Natural killer cell treated with Interleukin-12 subunit alpha and Interleukin-12 subunit beta and Interleukin-15 and Interleukin-18, amount 100 ng/mL, for 72 hours (primary cell): ENCODE results near the gene KIF1B. TPM values are rescaled to one million over a fixed set of nuclear protein-coding genes. Genes with fewer than 3 reads are reported as not detected.
A peak's percentile ranks its signal among the peaks of the same experiment; 100 is the strongest.
"Not testable (repeated sequence)": the region's sequence is repeated elsewhere in the genome, so short reads cannot be mapped to it uniquely, and the experiment has no call there.

ENCODE experiments used
- ATAC-seq, 2 donors: fragments of 150-1000 bp; cut with Tn5 transposase in 1 of 2; sonication (Bioruptor Pico), chemical (Tn5 transposase) in 1 of 2; 2 replicates each; pipeline ENCODE4 v1.10.0; 2021
- DNase-seq: peaks from one replicate; pipeline ENCODE4 v3.0.0; 2022; ENCODE audit warnings: low spot score
- H3K27ac Mint-ChIP-seq, 2 donors: 1 replicate in 1 of 2; 2 replicates in 1 of 2; pipeline ENCODE4 v1.8.0; 2022; ENCODE audit warnings: mixed read lengths in 2 of 2, mild to moderate bottlenecking in 1 of 2, moderate library complexity in 1 of 2
- H3K27me3 Mint-ChIP-seq, 2 donors: 1 replicate in 1 of 2; 2 replicates in 1 of 2; pipeline ENCODE4 v1.8.0; 2022; ENCODE audit warnings: mixed read lengths in 2 of 2
- H3K36me3 Mint-ChIP-seq: one replicate; pipeline ENCODE4 v1.8.0; 2022; ENCODE audit warnings: mixed read lengths
- H3K4me1 Mint-ChIP-seq, 2 donors: 1 replicate in 1 of 2; 2 replicates in 1 of 2; pipeline ENCODE4 v1.8.0; 2022; ENCODE audit warnings: low read depth in 2 of 2, mixed read lengths in 2 of 2, mild to moderate bottlenecking in 1 of 2
- H3K4me3 Mint-ChIP-seq: one replicate; pipeline ENCODE4 v1.8.0; 2022; ENCODE audit warnings: mixed read lengths
- H3K9me3 Mint-ChIP-seq: 2 replicates; pipeline ENCODE4 v1.8.0; 2022; ENCODE audit warnings: mixed read lengths
- total RNA-seq, 2 donors: library from RNA; stranded (reverse); gene quantifications; one replicate each; pipeline ENCODE4 v1.2.3, GENCODE V29; 2022

KIF1B gene
- total RNA-seq, 2 donors from 2014 or later: 9.9 to 32.2 TPM

DNA sequence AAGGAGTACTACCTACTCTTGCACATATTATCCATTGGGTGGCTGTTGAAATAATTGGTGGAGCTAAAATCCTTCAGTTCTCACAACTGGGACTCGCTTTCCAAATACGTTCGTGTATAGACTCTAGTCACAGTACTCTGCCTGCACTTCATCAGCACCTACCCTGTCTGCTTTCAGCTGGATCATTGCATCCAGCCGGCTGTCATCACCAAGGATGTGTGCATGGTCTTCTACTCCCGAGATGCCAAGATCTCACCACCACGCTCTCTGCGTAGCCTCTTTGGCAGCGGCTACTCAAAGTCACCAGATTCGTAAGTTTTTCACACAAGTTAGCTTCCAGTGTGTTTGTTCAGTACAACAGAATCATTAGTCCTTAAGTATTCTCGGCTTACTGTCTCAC lies 151.1 kb downstream of the KIF1B start:
- peaks cover 9% of the 10 kb centered on the region for H3K36me3 Mint-ChIP-seq
- no peaks in the 10 kb centered on the region for H3K27me3 Mint-ChIP-seq
- H3K27ac Mint-ChIP-seq: no peak overlapping the region
- DNase-seq (no peak), ATAC-seq (no peak)
- H3K4me1 Mint-ChIP-seq: peaks cover 0 to 4% of the 10 kb centered on the region in 2 donors
- no peaks in the 10 kb centered on the region for H3K9me3 Mint-ChIP-seq
- H3K4me3 Mint-ChIP-seq: no peak overlapping the region

DNA sequence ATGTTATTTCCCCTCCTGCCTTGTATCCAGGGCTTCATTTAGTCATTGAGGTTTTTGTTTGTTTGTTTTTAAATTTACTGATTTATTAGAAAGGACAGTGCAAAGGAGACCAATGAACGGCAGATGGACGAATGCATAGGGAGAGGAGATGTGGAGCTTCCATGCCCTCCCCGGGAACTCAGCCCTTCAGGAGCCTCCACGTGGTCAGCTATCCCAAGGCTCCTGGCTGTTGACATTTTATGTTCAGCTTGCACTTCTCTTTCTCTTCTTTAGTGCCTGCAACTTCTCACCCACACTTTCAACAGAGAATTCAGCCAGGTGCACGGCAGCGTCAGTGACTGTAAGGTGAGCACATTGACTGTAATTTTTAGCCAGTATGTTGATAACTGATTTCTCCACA lies 157.8 kb downstream of the KIF1B start:
- ATAC-seq: no peak
- H3K27ac Mint-ChIP-seq: no peak overlapping the region
- no peaks in the 10 kb centered on the region for H3K36me3 Mint-ChIP-seq
- no peaks in the 10 kb centered on the region for H3K9me3 Mint-ChIP-seq
- H3K27me3 Mint-ChIP-seq: no peaks in the 10 kb centered on the region
- H3K4me1 Mint-ChIP-seq: no peaks in the 10 kb centered on the region
- DNase-seq: no peak
- H3K4me3 Mint-ChIP-seq: no peak overlapping the region

DNA sequence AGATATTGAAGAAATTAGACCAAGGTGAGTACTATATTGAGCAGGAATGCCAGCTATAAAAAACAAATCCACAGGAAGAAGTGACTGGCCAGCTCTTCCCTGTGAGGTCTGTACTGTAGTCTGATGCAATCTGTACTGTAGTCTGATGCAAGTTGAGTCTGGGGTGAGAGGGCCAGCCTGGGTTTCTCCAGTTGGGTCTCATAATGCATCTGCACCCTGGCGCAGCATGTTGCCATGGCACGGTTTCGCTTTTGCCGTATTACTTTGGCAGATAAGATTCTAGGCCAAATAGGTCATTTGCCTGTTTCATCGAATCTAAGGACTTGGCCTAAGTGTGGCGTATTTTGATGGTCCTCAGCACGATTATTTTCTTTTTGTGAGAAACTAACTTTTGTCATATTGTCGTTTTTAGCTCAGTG lies 164.1 kb downstream of the KIF1B start:
- Mint-ChIP-seq H3K27ac (no peak overlapping the region), H3K4me3 (no peak overlapping the region), H3K27me3 (no peaks in the 10 kb centered on the region), H3K36me3 (no peaks in the 10 kb centered on the region), H3K4me1 (peaks cover 0 to 4% of the 10 kb centered on the region in 2 donors), H3K9me3 (no peaks in the 10 kb centered on the region)
- no peak for DNase-seq
- no peak for ATAC-seq

DNA sequence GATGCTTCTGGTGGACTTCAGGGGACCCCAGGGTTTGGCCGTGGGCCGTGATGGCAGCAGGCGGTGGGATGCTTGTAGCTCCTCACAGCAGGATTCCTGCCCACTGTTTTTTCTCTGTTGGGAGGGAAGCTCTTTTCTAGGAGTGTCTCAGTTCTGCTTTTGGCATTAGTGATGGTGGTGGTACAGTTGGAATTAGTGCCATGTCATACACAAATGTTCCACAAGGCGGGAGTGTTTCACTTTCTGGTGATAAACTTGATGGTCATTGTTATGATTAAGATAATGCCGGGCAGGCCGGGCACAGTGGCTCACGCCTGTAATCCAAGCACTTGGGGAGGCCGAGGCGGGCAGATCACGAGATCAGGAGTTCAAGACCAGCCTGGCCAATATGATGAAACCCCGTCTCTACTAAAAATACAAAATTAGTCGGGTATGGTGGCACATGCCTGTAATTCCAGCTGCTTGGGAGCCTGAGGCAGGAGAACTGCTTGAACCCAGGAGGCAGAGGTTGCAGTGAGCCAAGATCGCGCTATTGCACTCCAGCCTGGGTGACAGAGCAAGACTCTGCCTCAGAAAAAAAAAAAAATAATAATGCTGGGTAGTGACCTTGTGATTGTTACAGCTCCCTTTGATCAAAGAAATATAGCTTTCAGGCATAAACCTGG lies 167.1 kb downstream of the KIF1B start:
- ATAC-seq: peak; percentile 66 to 77
- H3K36me3 Mint-ChIP-seq, H3K4me3 Mint-ChIP-seq, H3K27me3 Mint-ChIP-seq, H3K9me3 Mint-ChIP-seq, H3K4me1 Mint-ChIP-seq, H3K27ac Mint-ChIP-seq: not testable (repeated sequence)
- DNase-seq: peak; percentile 63

DNA sequence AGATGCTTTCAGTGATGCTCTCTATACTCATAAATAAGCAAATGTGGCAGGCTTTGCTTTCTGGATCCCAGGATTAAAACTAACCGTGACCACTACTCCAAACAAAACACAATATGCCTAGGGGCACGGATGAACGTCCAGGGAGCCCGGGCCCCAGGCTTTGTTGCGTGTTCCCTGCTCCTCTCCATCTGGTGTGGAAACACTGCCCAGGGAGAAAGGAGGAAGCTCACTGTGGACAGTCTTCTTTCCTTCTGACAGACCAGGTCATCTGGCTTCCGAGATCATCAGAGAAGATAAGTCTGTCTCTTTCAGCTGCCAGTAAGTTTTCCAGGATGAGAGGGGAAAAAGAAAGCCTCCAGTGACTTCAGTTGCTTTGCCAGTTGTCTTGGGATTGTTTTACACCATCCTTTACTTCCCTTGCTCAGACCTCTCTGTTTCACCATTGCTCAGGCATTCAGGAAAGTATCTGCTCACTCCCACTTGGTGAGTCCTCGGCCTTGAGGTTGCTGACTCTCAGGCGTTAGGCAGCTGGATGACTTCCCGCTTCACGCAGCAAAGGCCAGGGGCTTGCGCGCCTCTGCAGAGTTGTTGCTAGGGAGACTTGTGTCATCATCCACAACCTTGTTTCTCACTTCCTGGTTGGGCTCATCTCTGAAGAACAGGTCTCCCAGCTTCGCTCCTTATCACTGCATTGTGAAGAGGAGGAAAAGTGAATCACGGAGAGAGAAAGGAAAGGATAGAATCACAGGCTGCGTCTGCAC lies 167.9 kb downstream of the KIF1B start:
- Mint-ChIP-seq H3K4me3 (no peak overlapping the region), H3K27ac (peak overlapping the region; percentile 19 to 23), H3K27me3 (no peaks in the 10 kb centered on the region), H3K4me1 (peaks cover 0 to 6% of the 10 kb centered on the region in 2 donors), H3K9me3 (no peaks in the 10 kb centered on the region), H3K36me3 (no peaks in the 10 kb centered on the region)
- ATAC-seq (no peak), DNase-seq (no peak)

DNA sequence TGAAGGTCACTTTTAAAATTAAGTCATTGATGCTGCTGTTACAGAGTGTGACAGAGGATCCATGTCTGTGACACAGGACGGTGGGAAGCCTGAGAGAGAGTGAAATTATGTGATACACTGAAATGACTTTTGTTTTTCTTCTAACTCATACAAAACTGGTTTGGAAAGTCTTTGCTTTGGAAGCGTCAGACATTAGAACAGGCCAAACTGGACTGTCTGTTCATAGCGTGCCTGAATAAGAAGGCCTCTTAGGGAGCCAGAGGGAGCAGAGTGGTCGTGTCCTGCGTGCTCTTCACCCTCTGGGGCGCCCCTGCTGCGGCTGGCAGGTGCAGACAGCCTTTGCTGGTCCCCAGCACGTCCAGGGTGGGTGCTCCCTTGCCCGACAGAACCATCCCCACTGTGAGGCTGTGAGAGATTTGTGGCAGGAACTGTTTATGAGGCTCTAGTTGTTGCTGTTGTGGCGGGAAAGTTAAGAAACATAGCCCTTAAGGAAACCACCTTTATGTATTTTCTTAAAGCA lies 168.8 kb downstream of the KIF1B start:
- no peak overlapping the region for H3K4me3 Mint-ChIP-seq
- DNase-seq: no peak
- no peak overlapping the region for H3K27ac Mint-ChIP-seq
- no peaks in the 10 kb centered on the region for H3K27me3 Mint-ChIP-seq
- no peak for ATAC-seq
- H3K36me3 Mint-ChIP-seq: no peaks in the 10 kb centered on the region
- H3K4me1 Mint-ChIP-seq: peaks cover 0 to 6% of the 10 kb centered on the region in 2 donors
- no peaks in the 10 kb centered on the region for H3K9me3 Mint-ChIP-seq

DNA sequence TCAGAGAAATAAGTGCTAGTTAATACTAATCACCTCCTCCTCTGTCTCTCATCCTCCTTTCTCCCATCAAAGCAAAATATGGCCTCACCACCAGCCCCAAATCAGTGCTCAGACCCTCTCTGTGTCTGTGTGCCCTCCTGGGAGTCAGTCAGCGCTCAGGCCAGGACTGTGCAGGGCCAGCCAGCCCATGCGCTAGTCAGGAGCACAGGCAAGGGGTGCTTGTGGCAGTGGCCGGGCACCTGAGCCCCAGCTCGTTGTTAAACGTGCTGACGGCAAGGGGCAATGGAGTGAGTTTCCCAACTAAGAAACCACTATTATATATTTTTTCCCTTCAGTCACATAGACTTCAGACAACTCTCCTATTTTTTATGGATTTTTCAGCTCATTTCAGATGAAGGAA lies 169.3 kb downstream of the KIF1B start:
- ATAC-seq: no peak

DNA sequence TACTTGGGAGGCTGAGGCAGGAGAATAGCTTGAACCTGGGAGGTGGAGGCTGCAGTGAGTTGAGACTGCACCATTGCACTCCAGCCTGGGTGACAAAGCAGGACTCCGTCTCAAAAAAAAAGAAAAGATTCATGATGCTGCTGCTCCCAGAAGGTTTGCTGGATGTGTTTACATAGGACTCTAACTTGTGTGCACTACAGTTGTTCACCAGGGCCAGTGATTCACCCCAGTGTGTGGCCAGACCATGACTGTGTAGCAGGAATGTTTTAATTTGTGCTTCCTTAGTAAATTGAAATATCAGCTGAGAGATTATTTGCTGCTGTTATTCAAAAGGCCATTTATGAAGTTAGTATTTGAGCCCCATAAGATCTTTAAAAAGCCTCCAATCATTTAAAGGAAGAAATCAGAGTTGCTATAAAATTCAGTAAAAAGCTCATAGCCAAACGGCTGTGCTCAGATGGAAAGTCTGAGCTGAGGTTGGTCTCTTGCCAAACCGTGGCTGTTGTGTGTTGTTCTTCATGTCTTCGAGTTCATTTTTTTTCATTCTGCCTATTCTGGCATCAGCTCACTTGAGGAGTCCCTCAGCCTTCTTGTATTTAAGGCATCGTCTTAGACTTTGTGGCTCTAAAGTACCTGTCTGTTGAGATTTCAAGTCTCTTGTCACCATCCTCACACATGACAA lies 170.4 kb downstream of the KIF1B start:
- H3K4me3 Mint-ChIP-seq: no peak overlapping the region
- ATAC-seq (no peak), DNase-seq (no peak)
- no peaks in the 10 kb centered on the region for H3K36me3 Mint-ChIP-seq
- H3K9me3 Mint-ChIP-seq: no peaks in the 10 kb centered on the region
- H3K27ac Mint-ChIP-seq: no peak overlapping the region
- H3K4me1 Mint-ChIP-seq: peaks cover 0 to 6% of the 10 kb centered on the region in 2 donors
- no peaks in the 10 kb centered on the region for H3K27me3 Mint-ChIP-seq

More for the DNA sequence above, 169.3 kb downstream of the KIF1B start:
- H3K4me1 Mint-ChIP-seq: peaks cover 0 to 6% of the 10 kb centered on the region in 2 donors
- H3K4me3 Mint-ChIP-seq: no peak overlapping the region
- no peaks in the 10 kb centered on the region for H3K9me3 Mint-ChIP-seq
- H3K36me3 Mint-ChIP-seq: no peaks in the 10 kb centered on the region
- H3K27ac Mint-ChIP-seq: no peak overlapping the region
- H3K27me3 Mint-ChIP-seq: no peaks in the 10 kb centered on the region
- no peak for DNase-seq

DNA sequence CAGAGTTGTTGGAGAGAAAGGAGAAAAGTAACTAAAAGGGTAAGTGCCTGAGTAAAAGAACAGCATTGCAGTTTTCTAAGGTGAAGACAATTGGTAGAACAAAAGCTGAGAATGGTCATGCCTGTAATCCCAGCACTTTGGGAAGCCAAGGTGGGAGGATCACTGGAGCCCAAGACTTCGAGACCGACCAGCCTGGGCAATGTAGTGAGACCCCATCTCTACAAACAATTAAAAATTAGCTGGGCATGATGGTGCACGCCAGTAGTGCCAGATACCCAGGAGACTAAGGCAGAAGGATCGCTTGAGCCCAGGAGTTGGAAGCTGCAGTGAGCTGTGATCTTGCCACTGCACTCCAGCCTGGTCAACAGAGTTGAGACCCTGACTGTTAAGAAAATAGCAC lies 173.3 kb downstream of the KIF1B start:
- Mint-ChIP-seq H3K27me3 (no peaks in the 10 kb centered on the region), H3K36me3 (no peaks in the 10 kb centered on the region), H3K4me3 (no peak overlapping the region), H3K9me3 (no peaks in the 10 kb centered on the region), H3K27ac (peak overlapping the region in 1 of 2 donors; percentile 52), H3K4me1 (peaks cover 0 to 2% of the 10 kb centered on the region in 2 donors)
- DNase-seq (no peak), ATAC-seq (no peak)

DNA sequence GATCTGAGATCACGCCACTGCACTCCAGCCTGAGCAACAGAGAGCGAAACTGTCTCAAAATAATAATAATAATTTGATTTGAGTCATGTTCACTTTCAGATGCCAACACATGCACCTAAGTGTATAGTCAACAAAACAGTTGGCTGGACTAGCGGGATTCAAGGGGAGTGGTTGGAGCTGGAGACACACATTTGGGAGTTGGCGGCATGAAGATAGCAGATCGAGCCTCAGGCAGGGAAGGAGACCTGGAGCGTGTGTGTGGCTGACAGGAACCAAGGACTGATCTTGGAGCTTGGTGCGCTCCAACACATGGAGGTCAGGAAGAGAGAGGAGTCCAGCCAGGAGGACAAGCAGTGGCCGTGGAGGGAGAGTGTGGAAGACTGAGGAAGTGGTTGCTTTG lies 173.8 kb downstream of the KIF1B start:
- Mint-ChIP-seq H3K36me3 (no peaks in the 10 kb centered on the region), H3K27me3 (no peaks in the 10 kb centered on the region), H3K4me3 (no peak overlapping the region), H3K9me3 (no peaks in the 10 kb centered on the region), H3K4me1 (peaks cover 0 to 2% of the 10 kb centered on the region in 2 donors), H3K27ac (peak overlapping the region in 1 of 2 donors; percentile 52)
- ATAC-seq (no peak), DNase-seq (no peak)

DNA sequence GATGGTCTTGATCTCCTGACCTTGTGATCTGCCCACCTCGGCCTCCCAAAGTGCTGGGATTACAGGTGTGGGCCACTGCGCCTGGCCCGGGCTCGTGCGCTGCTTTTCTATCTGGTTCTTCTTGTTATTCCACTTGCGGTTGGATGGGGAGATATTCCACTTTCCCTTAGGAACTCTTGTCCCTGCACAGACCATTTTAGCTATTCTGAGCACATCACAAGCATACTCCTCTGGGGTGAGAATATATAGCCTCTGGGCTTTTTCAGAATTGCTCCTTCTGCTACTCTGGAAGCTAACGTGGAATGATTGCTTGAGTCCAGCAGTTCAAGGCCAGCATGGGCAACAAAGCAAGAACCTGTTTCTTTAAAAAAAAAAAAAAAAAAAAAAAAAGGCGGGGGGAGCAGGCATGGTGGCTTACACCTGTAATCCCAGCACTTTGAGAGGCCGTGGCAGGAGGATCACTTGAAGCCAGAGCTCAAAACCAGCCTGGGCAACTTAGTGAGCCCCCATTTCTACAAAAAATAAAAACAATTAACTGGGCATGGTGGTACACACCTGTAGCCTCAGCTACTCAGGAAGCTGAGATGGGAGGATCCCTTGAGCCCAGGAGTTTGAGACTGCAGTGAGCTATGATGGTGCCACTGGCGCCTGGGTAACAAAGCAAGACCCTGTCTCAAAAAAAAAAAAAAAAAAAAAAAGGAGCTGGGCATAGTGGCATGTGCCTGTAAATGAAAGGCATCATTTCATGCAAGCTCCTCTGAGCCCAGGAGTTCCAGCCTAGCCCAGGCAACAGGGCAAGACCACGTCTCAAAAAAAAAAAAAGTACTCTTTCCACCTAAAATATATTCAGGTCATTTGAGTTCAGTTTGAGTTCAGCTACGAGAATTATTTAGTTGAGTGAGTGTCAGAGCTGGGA lies 176.6 kb downstream of the KIF1B start:
- no peaks in the 10 kb centered on the region for H3K36me3 Mint-ChIP-seq
- no peak overlapping the region for H3K4me3 Mint-ChIP-seq
- H3K9me3 Mint-ChIP-seq: no peaks in the 10 kb centered on the region
- no peak overlapping the region for H3K27ac Mint-ChIP-seq
- H3K4me1 Mint-ChIP-seq: peaks cover 0 to 2% of the 10 kb centered on the region in 2 donors
- ATAC-seq: no peak
- no peaks in the 10 kb centered on the region for H3K27me3 Mint-ChIP-seq
- DNase-seq: no peak

DNA sequence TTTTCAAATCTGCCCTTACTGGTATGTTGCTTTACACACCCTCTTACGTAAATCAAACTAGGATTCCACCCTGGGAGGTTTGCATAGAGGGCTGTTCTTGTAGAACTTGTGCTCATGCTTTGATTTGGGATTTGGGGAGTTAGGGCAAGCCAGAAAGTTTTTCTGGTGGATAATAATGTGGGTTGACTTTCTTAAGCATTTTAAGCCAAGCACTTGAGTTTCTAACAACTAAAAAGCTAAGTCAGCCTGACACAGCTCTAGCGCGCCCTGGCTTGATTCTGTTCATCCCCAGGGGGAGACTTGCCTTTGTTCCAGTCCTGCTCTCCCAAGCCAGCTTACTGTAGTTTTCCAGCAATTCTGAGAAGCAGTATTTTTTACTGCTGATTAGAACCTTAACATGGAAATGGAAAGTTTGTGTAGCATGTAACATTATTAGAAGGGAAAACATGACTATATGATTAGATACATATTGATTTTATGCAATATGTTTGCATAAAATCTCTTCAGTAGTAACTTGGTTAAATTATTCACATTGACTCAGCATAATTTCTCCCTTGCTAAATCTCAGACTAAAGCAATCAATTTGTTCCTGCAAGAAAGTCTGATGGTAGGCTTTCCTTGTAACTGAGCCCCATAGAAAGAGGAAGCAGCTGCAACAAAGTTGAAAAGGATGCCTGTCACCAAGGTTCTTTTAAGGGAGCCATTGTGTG lies 177.5 kb downstream of the KIF1B start:
- Mint-ChIP-seq H3K4me1 (peaks cover 0 to 2% of the 10 kb centered on the region in 2 donors), H3K4me3 (no peak overlapping the region), H3K36me3 (no peaks in the 10 kb centered on the region), H3K9me3 (no peaks in the 10 kb centered on the region), H3K27me3 (no peaks in the 10 kb centered on the region), H3K27ac (peak overlapping the region in 1 of 2 donors; percentile 50)
- ATAC-seq (no peak), DNase-seq (no peak)

DNA sequence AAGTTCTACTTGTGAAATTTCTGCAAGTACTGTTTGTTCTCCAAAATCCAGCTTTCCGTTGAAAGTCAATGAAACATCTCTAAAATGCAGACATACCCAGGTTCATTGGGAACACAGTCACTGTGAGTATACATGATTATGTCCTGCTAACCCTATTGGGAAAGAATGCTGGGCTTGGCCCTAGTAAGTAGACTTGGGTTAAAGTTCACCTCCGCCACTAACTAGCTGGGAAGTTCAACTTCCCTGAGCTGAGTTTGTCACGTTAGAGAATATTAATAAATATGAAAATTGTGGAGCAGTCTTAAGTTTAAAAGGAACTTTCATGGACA lies 178.0 kb downstream of the KIF1B start:
- H3K4me3 Mint-ChIP-seq: no peak overlapping the region
- no peaks in the 10 kb centered on the region for H3K4me1 Mint-ChIP-seq
- H3K9me3 Mint-ChIP-seq: no peaks in the 10 kb centered on the region
- H3K27ac Mint-ChIP-seq: peak overlapping the region in 1 of 2 donors; percentile 50
- DNase-seq: no peak
- H3K36me3 Mint-ChIP-seq: no peaks in the 10 kb centered on the region
- H3K27me3 Mint-ChIP-seq: no peaks in the 10 kb centered on the region
- no peak for ATAC-seq
